ENCODE measurements around the gene RAB36.

DNA sequence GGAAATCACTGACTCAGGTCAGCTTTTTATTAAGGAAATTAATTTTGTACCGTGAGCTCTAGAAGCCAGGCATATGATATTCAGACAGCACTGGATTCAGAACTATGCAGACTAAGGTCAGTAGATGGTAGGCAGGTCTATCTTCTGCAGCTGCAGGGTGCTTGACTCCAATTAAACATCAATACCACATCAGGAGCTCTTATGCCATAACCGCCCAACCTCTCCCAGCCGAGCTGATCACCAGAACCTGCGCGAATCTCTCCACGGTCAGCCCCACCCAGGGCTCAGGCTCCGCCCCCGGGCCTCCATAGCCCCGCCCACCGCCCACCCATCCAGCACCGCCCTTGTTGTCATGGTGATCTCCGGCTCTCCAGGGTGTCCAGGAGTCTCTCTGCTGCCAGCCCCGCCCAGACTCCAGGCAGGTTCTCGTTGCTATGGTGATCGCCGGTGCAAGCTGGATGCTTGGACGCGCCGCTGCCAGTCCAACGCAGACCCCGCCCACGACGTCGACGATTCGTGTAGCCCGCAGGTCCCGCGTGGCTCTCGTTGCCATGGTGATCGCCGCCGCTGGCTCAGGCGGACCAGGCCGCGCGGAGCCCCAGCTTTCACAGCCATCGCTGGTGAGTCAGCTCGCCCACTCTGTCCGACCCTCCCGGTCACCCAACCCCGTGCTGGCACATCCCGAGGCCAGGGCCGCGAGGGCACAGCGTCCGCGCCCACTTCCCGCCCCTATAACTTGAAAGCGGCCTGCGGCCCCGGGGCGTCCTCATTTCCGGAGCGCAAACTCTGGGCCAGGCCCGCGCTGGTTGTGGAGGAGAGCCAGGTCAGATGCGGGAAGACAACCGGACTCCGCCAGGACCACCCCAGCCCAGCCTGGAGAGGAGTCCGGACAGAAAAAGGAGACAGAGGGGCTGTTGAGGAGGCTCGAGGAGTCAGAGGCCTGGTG lies at the start of gene RAB36:
- TF ChIP-seq, protein P1, sequence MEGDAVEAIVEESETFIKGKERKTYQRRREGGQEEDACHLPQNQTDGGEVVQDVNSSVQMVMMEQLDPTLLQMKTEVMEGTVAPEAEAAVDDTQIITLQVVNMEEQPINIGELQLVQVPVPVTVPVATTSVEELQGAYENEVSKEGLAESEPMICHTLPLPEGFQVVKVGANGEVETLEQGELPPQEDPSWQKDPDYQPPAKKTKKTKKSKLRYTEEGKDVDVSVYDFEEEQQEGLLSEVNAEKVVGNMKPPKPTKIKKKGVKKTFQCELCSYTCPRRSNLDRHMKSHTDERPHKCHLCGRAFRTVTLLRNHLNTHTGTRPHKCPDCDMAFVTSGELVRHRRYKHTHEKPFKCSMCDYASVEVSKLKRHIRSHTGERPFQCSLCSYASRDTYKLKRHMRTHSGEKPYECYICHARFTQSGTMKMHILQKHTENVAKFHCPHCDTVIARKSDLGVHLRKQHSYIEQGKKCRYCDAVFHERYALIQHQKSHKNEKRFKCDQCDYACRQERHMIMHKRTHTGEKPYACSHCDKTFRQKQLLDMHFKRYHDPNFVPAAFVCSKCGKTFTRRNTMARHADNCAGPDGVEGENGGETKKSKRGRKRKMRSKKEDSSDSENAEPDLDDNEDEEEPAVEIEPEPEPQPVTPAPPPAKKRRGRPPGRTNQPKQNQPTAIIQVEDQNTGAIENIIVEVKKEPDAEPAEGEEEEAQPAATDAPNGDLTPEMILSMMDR (conservative IDR thresholded peaks at IDR 0.05; ENCODE audit: low read depth, low read length): no peak
- TF ChIP-seq EZH2 (IDR thresholded peaks at IDR 0.05; ENCODE audit: low read length, unreplicated experiment): no peak

Measured in PC-3 (cell line).